EH (cell line): ENCODE measurements around the gene GPR3.
"Not testable (repeated sequence)": the region's sequence is repeated elsewhere in the genome, so short reads cannot be mapped to it uniquely, and the experiment has no call there.

Experiments used
- DNase-seq: peaks from one replicate; pipeline ENCODE4 v3.0.0-alpha.2; 2015; ENCODE audit warnings: low read depth

The GPR3 gene

GRCh38 chr1:27380224-27380623 is 12.2 kb upstream of the GPR3 start:
- DNase-seq, result no peak

GRCh38 chr1:27380766-27381733 is 11.4 kb upstream of the GPR3 start:
- DNase-seq, result no peak

GRCh38 chr1:27381969-27382762 is 10.3 kb upstream of the GPR3 start:
- DNase-seq, result no peak

GRCh38 chr1:27383039-27383605 is 9.3 kb upstream of the GPR3 start, which contains the start of gene CD164L2:
Gene CD164L2, minus strand, starts transcription at chr1:27383333. Its CDS starts 94 bp downstream, at chr1:27383239.
- no peak for DNase-seq

GRCh38 chr1:27383661-27384060 is 8.8 kb upstream of the GPR3 start:
- no peak for DNase-seq

GRCh38 chr1:27384797-27385196 is 7.6 kb upstream of the GPR3 start:
- DNase-seq, result not testable (repeated sequence)

- peak; percentile 55 for DNase-seq
Observed at GRCh38 chr1:27388337-27389005, 4.0 kb upstream of the GPR3 start.

- DNase-seq, result peak; percentile 57
Observed at GRCh38 chr1:27391511-27392095, 819 bp upstream of the GPR3 start.

- DNase-seq, result no peak
Observed at GRCh38 chr1:27392778-27393635, 585 bp downstream of the GPR3 start.

GRCh38 chr1:27393641-27394281 is 1.3 kb downstream of the GPR3 start:
- no peak for DNase-seq

GRCh38 chr1:27394282-27394658 is 1.8 kb downstream of the GPR3 start:
- DNase-seq, result no peak

- DNase-seq, result peak; percentile 63
Observed at GRCh38 chr1:27394925-27395324, 2.5 kb downstream of the GPR3 start.

- DNase-seq, result peak; percentile 70
Observed at GRCh38 chr1:27395441-27396195, 3.2 kb downstream of the GPR3 start.

- no peak for DNase-seq
Observed at GRCh38 chr1:27397110-27397509, 4.7 kb downstream of the GPR3 start.

- DNase-seq, result no peak
Observed at GRCh38 chr1:27397749-27398148, 5.3 kb downstream of the GPR3 start.

- no peak for DNase-seq
Observed at GRCh38 chr1:27398405-27399149, 6.2 kb downstream of the GPR3 start.

- no peak for DNase-seq
Observed at GRCh38 chr1:27399251-27400025, 7.0 kb downstream of the GPR3 start.
